Keratinocyte (primary cell): Measurements from ENCODE around the gene CLCN1. TPM values are rescaled to one million over a fixed set of nuclear protein-coding genes. Genes with fewer than 3 reads are reported as not detected.

ENCODE experiments used
- DNase-seq: peaks from one replicate; pipeline ENCODE4 v3.0.0-alpha.2; 2011; ENCODE audit warnings: low read depth, missing footprints, low spot score
- FAIRE-seq: peaks from 2 replicates; lab custom pipeline; 2011; peaks lifted over from hg19 to GRCh38; lab: Jason Lieb, UNC
- H2AFZ ChIP-seq: 2 replicates; pipeline ENCODE4 v1.6.0; 2012; ENCODE audit warnings: low read length, control low read depth, inconsistent platforms; ENCODE audit not compliant: control insufficient read depth
- H3K27ac ChIP-seq: 2 replicates; pipeline ENCODE4 v1.5.1; 2011; ENCODE audit warnings: low read length; ENCODE audit not compliant: control insufficient read depth, insufficient read depth
- H3K27me3 ChIP-seq: 3 replicates; pipeline ENCODE4 v1.6.0; 2011; ENCODE audit warnings: low read length; ENCODE audit not compliant: control insufficient read depth, insufficient read depth; ENCODE audit errors: extremely low read depth
- H3K36me3 ChIP-seq, 2 experiments: 2 replicates in 1 of 2; 3 replicates in 1 of 2; pipeline ENCODE4 v1.5.1; 2011; ENCODE audit warnings: low read length in 2 of 2, mild to moderate bottlenecking in 1 of 2; ENCODE audit not compliant: control insufficient read depth in 2 of 2, insufficient read depth in 2 of 2; ENCODE audit errors: extremely low read depth in 1 of 2
- H3K4me1 ChIP-seq: 3 replicates; pipeline ENCODE4 v1.5.1; 2011; ENCODE audit warnings: low read length; ENCODE audit not compliant: control insufficient read depth, insufficient read depth; ENCODE audit errors: extremely low read depth
- H3K4me2 ChIP-seq: 3 replicates; pipeline ENCODE4 v1.6.0; 2011; ENCODE audit warnings: low read depth, low read length; ENCODE audit not compliant: control insufficient read depth, insufficient read depth; ENCODE audit errors: extremely low read depth
- H3K4me3 ChIP-seq, 3 experiments: fragments of 200-600 bp in 1 of 3; sonication (generic) in 1 of 3; 2 replicates in 2 of 3; 3 replicates in 1 of 3; pipeline ENCODE4 v1.5.1; 2011 to 2016; ENCODE audit warnings: low read length in 3 of 3, mild to moderate bottlenecking in 3 of 3, control low read depth in 2 of 3, inconsistent platforms in 1 of 3, low read depth in 1 of 3, mixed read lengths in 1 of 3, mixed run types in 1 of 3, moderate library complexity in 1 of 3; ENCODE audit not compliant: control insufficient read depth in 2 of 3, insufficient read depth in 2 of 3; ENCODE audit errors: extremely low read depth in 1 of 3
- H3K79me2 ChIP-seq: 2 replicates; pipeline ENCODE4 v1.6.0; 2012; ENCODE audit warnings: low read length; ENCODE audit not compliant: control insufficient read depth, insufficient read depth
- H3K9ac ChIP-seq: 3 replicates; pipeline ENCODE4 v1.6.0; 2011; ENCODE audit warnings: low read length; ENCODE audit not compliant: control insufficient read depth, insufficient read depth; ENCODE audit errors: extremely low read depth
- H3K9me1 ChIP-seq: 3 replicates; pipeline ENCODE4 v1.6.0; 2011; ENCODE audit warnings: low read length; ENCODE audit not compliant: control insufficient read depth, insufficient read depth; ENCODE audit errors: extremely low read depth
- H3K9me3 ChIP-seq: 2 replicates; pipeline ENCODE4 v1.5.1; 2012; ENCODE audit warnings: low read depth, low read length; ENCODE audit not compliant: control insufficient read depth
- H4K20me1 ChIP-seq: 3 replicates; pipeline ENCODE4 v1.6.0; 2011; ENCODE audit warnings: low read length; ENCODE audit not compliant: control insufficient read depth, insufficient read depth; ENCODE audit errors: extremely low read depth
- CTCF ChIP-seq, 3 experiments: IDR thresholded peaks in 1 of 3; conservative IDR thresholded peaks in 1 of 3; optimal IDR thresholded peaks in 1 of 3; 2 replicates in 2 of 3; 3 replicates in 1 of 3; pipeline versions ENCODE3 to v1.5.1; 2011; ENCODE audit warnings: low read length in 3 of 3, mild to moderate bottlenecking in 3 of 3, moderate library complexity in 2 of 3, control low read depth in 1 of 3, inconsistent platforms in 1 of 3; ENCODE audit not compliant: insufficient read depth in 2 of 3; ENCODE audit errors: extremely low read depth in 1 of 3
- EZH2 ChIP-seq: IDR thresholded peaks from one replicate; pipeline ENCODE4 v1.6.1; 2012; ENCODE audit warnings: inconsistent platforms, mild to moderate bottlenecking, low read length, moderate library complexity
- dilution Hi-C: fragments of 300-500 bp; cut with MboI; formaldehyde crosslinking; loops from one replicate; pipeline ENCODE4 v1.7.0; 2020; ENCODE audit warnings: low sequenced_read_pairs; ENCODE audit not compliant: extremely low pct_ligation_motif_present
- polyA plus RNA-seq, 5 experiments: library from polyadenylated mRNA; depleted of rRNA in 3 of 5; stranded (reverse) in 3 of 5; stranded (forward) in 1 of 5; unstranded in 1 of 5; fragments of >200 nt; gene quantifications; 1 replicate in 1 of 5; 2 replicates in 3 of 5; 3 replicates in 1 of 5; pipeline versions ENCODE4 v1.2.1 to v1.2.3, GENCODE V29; 2011 to 2012; ENCODE audit warnings: missing spikeins in 2 of 5, low read depth in 1 of 5, low replicate concordance in 1 of 5

CLCN1 gene
- polyA plus RNA-seq, 1 donor (not counting 4 experiments of a cell fraction or from before 2014, with no cell fraction given) = not detected

- FAIRE-seq (no peak), DNase-seq (no peak)
- dilution Hi-C loops = no loop called here
- Histone ChIP-seq H4K20me1 (peaks cover 37% of the 10 kb centered on the region), H3K27me3 (no peaks in the 10 kb centered on the region), H2AFZ (no peak overlapping the region), H3K4me2 (no peak overlapping the region), H3K9ac (no peak overlapping the region), H3K4me1 (peaks cover 28% of the 10 kb centered on the region), H3K9me1 (peaks cover 6% of the 10 kb centered on the region), H3K79me2 (peaks cover 58% of the 10 kb centered on the region), H3K36me3 (peaks cover 47 to 58% of the 10 kb centered on the region in 2 experiments), H3K4me3 (no peak overlapping the region), H3K9me3 (no peaks in the 10 kb centered on the region), H3K27ac (no peak overlapping the region)
- TF ChIP-seq CTCF (optimal IDR thresholded peaks at IDR 0.05 in 1 of 3, IDR thresholded peaks at IDR 0.05 in 1 of 3, conservative IDR thresholded peaks at IDR 0.05 in 1 of 3; ENCODE audit: extremely low read depth in 1 of 3, insufficient read depth in 2 of 3, low read length in 3 of 3) (no peak), EZH2 (no peak)
Observed at GRCh38 chr7:143385891-143386781, 70.2 kb downstream of the CLCN1 start.

- no peak for FAIRE-seq
- Histone ChIP-seq H3K9me3 (no peaks in the 10 kb centered on the region), H4K20me1 (peaks cover 44% of the 10 kb centered on the region), H3K27me3 (no peaks in the 10 kb centered on the region), H3K9me1 (peaks cover 6% of the 10 kb centered on the region), H3K9ac (no peak overlapping the region), H3K36me3 (peaks cover 52 to 67% of the 10 kb centered on the region in 2 experiments), H3K79me2 (peaks cover 48% of the 10 kb centered on the region), H3K4me1 (peaks cover 30% of the 10 kb centered on the region), H3K4me3 (no peak overlapping the region), H2AFZ (no peak overlapping the region), H3K27ac (no peak overlapping the region), H3K4me2 (no peak overlapping the region)
- DNase-seq = no peak
- TF ChIP-seq EZH2 (no peak), CTCF (optimal IDR thresholded peaks at IDR 0.05 in 1 of 3, IDR thresholded peaks at IDR 0.05 in 1 of 3, conservative IDR thresholded peaks at IDR 0.05 in 1 of 3; ENCODE audit: extremely low read depth in 1 of 3, insufficient read depth in 2 of 3, low read length in 3 of 3) (no peak)
- dilution Hi-C loops = no loop called here
Observed at GRCh38 chr7:143387156-143387975, 71.5 kb downstream of the CLCN1 start.
